Trophoblast cell (in vitro differentiated cells and primary cell): ENCODE data around the gene LAMA2.
A peak's percentile ranks its signal among the peaks of the same experiment; 100 is the strongest.

Experiments
- DNase-seq, 2 donors: peaks; one replicate each; pipeline ENCODE4 v3.0.0-alpha.2; 2016
- H2AFZ ChIP-seq: 2 replicates; pipeline ENCODE4 v1.6.1; 2013; ENCODE audit warnings: low read length, moderate library complexity, mild to moderate bottlenecking; ENCODE audit not compliant: insufficient read depth, poor library complexity
- H2AK5ac ChIP-seq: 2 replicates; pipeline ENCODE4 v1.6.1; 2013; ENCODE audit warnings: mild to moderate bottlenecking, low read length
- H2BK120ac ChIP-seq: 2 replicates; pipeline ENCODE4 v1.6.1; 2013; ENCODE audit warnings: low read length, mild to moderate bottlenecking, moderate library complexity; ENCODE audit not compliant: insufficient read depth, poor library complexity
- H2BK12ac ChIP-seq: 2 replicates; pipeline ENCODE4 v1.6.1; 2013; ENCODE audit warnings: mild to moderate bottlenecking, low read length, moderate library complexity
- H2BK5ac ChIP-seq: 2 replicates; pipeline ENCODE4 v1.6.1; 2013; ENCODE audit warnings: low read length, low read depth, moderate library complexity, mild to moderate bottlenecking; ENCODE audit not compliant: poor library complexity
- H3K14ac ChIP-seq: 2 replicates; pipeline ENCODE4 v1.6.1; 2013; ENCODE audit warnings: mild to moderate bottlenecking, low read length
- H3K18ac ChIP-seq: 2 replicates; pipeline ENCODE4 v1.6.1; 2013; ENCODE audit warnings: mild to moderate bottlenecking, low read length
- H3K23ac ChIP-seq: 2 replicates; pipeline ENCODE4 v1.6.1; 2013; ENCODE audit warnings: low read length
- H3K27ac ChIP-seq: 2 replicates; pipeline ENCODE4 v1.5.1; 2013; ENCODE audit warnings: low read depth, mild to moderate bottlenecking, inconsistent platforms, low read length, moderate library complexity
- H3K27me3 ChIP-seq: 2 replicates; pipeline ENCODE4 v1.6.1; 2013; ENCODE audit warnings: inconsistent platforms, mild to moderate bottlenecking, low read length, moderate library complexity; ENCODE audit not compliant: insufficient read depth
- H3K36me3 ChIP-seq, 2 experiments: 1 replicate in 1 of 2; 2 replicates in 1 of 2; pipeline ENCODE4 v1.6.1; 2013; ENCODE audit warnings: low read length in 2 of 2, mild to moderate bottlenecking in 2 of 2, moderate library complexity in 1 of 2; ENCODE audit not compliant: insufficient read depth in 2 of 2, control insufficient read depth in 1 of 2
- H3K4ac ChIP-seq: 2 replicates; pipeline ENCODE4 v1.6.1; 2013; ENCODE audit warnings: low read depth, mild to moderate bottlenecking, low read length, moderate library complexity
- H3K4me1 ChIP-seq, 2 experiments: 1 replicate in 1 of 2; 2 replicates in 1 of 2; pipeline ENCODE4 v1.6.1; 2013; ENCODE audit warnings: low read length in 2 of 2, mild to moderate bottlenecking in 2 of 2, moderate library complexity in 1 of 2; ENCODE audit not compliant: insufficient read depth in 2 of 2, control insufficient read depth in 1 of 2
- H3K4me2 ChIP-seq: 2 replicates; pipeline ENCODE4 v1.6.1; 2013; ENCODE audit warnings: inconsistent platforms, mild to moderate bottlenecking, low read length, moderate library complexity
- H3K4me3 ChIP-seq: 2 replicates; pipeline ENCODE4 v1.5.1; 2013; ENCODE audit warnings: mild to moderate bottlenecking, low read depth, low read length, inconsistent platforms
- H3K79me1 ChIP-seq: one replicate; pipeline ENCODE4 v1.6.1; 2013; ENCODE audit warnings: low read length
- H3K79me2 ChIP-seq: 2 replicates; pipeline ENCODE4 v1.6.1; 2013; ENCODE audit warnings: low read length, mild to moderate bottlenecking; ENCODE audit not compliant: control insufficient read depth, insufficient read depth, poor library complexity
- H3K9ac ChIP-seq: 2 replicates; pipeline ENCODE4 v1.6.1; 2013; ENCODE audit warnings: mild to moderate bottlenecking, low read length
- H3K9me3 ChIP-seq: 2 replicates; pipeline ENCODE4 v1.6.1; 2013; ENCODE audit warnings: low read depth, mild to moderate bottlenecking, control low read depth, inconsistent platforms, low read length; ENCODE audit not compliant: insufficient read depth
- H4K12ac ChIP-seq: 2 replicates; pipeline ENCODE4 v1.6.1; 2013; ENCODE audit warnings: low read depth, mild to moderate bottlenecking, low read length, moderate library complexity
- H4K8ac ChIP-seq: 2 replicates; pipeline ENCODE4 v1.6.1; 2013; ENCODE audit warnings: low read depth, mild to moderate bottlenecking, low read length, moderate library complexity
- H4K91ac ChIP-seq: one replicate; pipeline ENCODE4 v1.6.1; 2013; ENCODE audit warnings: low read depth, mild to moderate bottlenecking, low read length, moderate library complexity
- WGBS: extraction: QIAGEN DNeasy Blood & Tissue Kit; methylation state at CpG from one replicate; pipeline ENCODE4 v1.1.7; 2013; ENCODE audit warnings: missing lambda C conversion rate; ENCODE audit not compliant: insufficient read length, insufficient coverage; ENCODE audit errors: extremely low coverage; 5-methylcytosine and 5-hydroxymethylcytosine counted together

The LAMA2 gene

GRCh38 chr6:129493354-129493902, 610.5 kb downstream of the LAMA2 start:
- no peak overlapping the region for H3K9ac ChIP-seq
- no peak overlapping the region for H3K18ac ChIP-seq
- peak overlapping the region; percentile 72 for H2BK120ac ChIP-seq
- no peak overlapping the region for H3K27ac ChIP-seq
- H3K79me1 ChIP-seq: peaks cover 10% of the 10 kb centered on the region
- no peak overlapping the region for H3K4ac ChIP-seq
- H2BK5ac ChIP-seq: peak overlapping the region; percentile 63
- H3K79me2 ChIP-seq: no peaks in the 10 kb centered on the region
- H3K9me3 ChIP-seq: no peaks in the 10 kb centered on the region
- no peak overlapping the region for H4K12ac ChIP-seq
- no peak overlapping the region for H4K8ac ChIP-seq
- H3K14ac ChIP-seq: no peak overlapping the region
- no peaks in the 10 kb centered on the region for H3K36me3 ChIP-seq
- peak overlapping the region; percentile 47 for H4K91ac ChIP-seq
- H3K27me3 ChIP-seq: no peaks in the 10 kb centered on the region
- WGBS: no CpG with 5 or more reads among the region's 6 CpGs
- no peak overlapping the region for H3K4me2 ChIP-seq
- H2BK12ac ChIP-seq: peak overlapping the region; percentile 80
- no peak overlapping the region for H3K4me3 ChIP-seq
- DNase-seq: peak; percentile 43 to 75
- peak overlapping the region; percentile 29 for H2AK5ac ChIP-seq
- H3K4me1 ChIP-seq: peaks cover 6 to 9% of the 10 kb centered on the region in 2 experiments
- no peak overlapping the region for H2AFZ ChIP-seq
- H3K23ac ChIP-seq: no peak overlapping the region

GRCh38 chr6:129494099-129494498, 611.2 kb downstream of the LAMA2 start:
- Histone ChIP-seq H3K27ac (no peak overlapping the region), H2AK5ac (no peak overlapping the region), H3K9ac (no peak overlapping the region), H3K4ac (no peak overlapping the region), H3K14ac (no peak overlapping the region), H3K79me1 (peaks cover 10% of the 10 kb centered on the region), H2BK120ac (no peak overlapping the region), H3K79me2 (no peaks in the 10 kb centered on the region), H3K4me3 (no peak overlapping the region), H4K8ac (no peak overlapping the region), H3K9me3 (no peaks in the 10 kb centered on the region), H2BK12ac (no peak overlapping the region), H3K27me3 (no peaks in the 10 kb centered on the region), H4K12ac (no peak overlapping the region), H2AFZ (no peak overlapping the region), H3K4me1 (peaks cover 6 to 9% of the 10 kb centered on the region in 2 experiments), H3K23ac (no peak overlapping the region), H3K4me2 (no peak overlapping the region), H3K36me3 (no peaks in the 10 kb centered on the region), H2BK5ac (no peak overlapping the region), H3K18ac (no peak overlapping the region), H4K91ac (no peak overlapping the region)
- DNase-seq: peak; percentile 81 to 95
- no CpG with 5 or more reads among the region's 2 CpGs for WGBS

GRCh38 chr6:129494586-129494985, 611.6 kb downstream of the LAMA2 start:
- DNase-seq: peak in 1 of 2 donors; percentile 71
- no peak overlapping the region for H3K4ac ChIP-seq
- H3K9me3 ChIP-seq: no peaks in the 10 kb centered on the region
- no peak overlapping the region for H3K23ac ChIP-seq
- H3K4me2 ChIP-seq: no peak overlapping the region
- H3K79me1 ChIP-seq: peaks cover 12% of the 10 kb centered on the region
- H3K4me3 ChIP-seq: no peak overlapping the region
- H2BK5ac ChIP-seq: no peak overlapping the region
- no peak overlapping the region for H3K27ac ChIP-seq
- no peak overlapping the region for H2AK5ac ChIP-seq
- H3K4me1 ChIP-seq: peaks cover 4 to 11% of the 10 kb centered on the region in 2 experiments
- no peak overlapping the region for H3K14ac ChIP-seq
- no peak overlapping the region for H4K8ac ChIP-seq
- no peak overlapping the region for H3K18ac ChIP-seq
- no peak overlapping the region for H2BK120ac ChIP-seq
- H4K12ac ChIP-seq: no peak overlapping the region
- H2BK12ac ChIP-seq: no peak overlapping the region
- H3K27me3 ChIP-seq: no peaks in the 10 kb centered on the region
- no peaks in the 10 kb centered on the region for H3K36me3 ChIP-seq
- H4K91ac ChIP-seq: no peak overlapping the region
- no peaks in the 10 kb centered on the region for H3K79me2 ChIP-seq
- no peak overlapping the region for H3K9ac ChIP-seq
- H2AFZ ChIP-seq: no peak overlapping the region

GRCh38 chr6:129495652-129496051, 612.7 kb downstream of the LAMA2 start:
- Histone ChIP-seq H3K79me1 (peaks cover 10% of the 10 kb centered on the region), H3K4ac (no peak overlapping the region), H3K23ac (no peak overlapping the region), H2BK120ac (no peak overlapping the region), H2BK12ac (no peak overlapping the region), H3K18ac (no peak overlapping the region), H3K27ac (no peak overlapping the region), H4K8ac (no peak overlapping the region), H2BK5ac (no peak overlapping the region), H3K4me3 (no peak overlapping the region), H3K4me2 (no peak overlapping the region), H4K12ac (no peak overlapping the region), H4K91ac (no peak overlapping the region), H3K79me2 (no peaks in the 10 kb centered on the region), H2AFZ (no peak overlapping the region), H3K9ac (no peak overlapping the region), H2AK5ac (no peak overlapping the region), H3K14ac (no peak overlapping the region), H3K27me3 (no peaks in the 10 kb centered on the region), H3K36me3 (no peaks in the 10 kb centered on the region), H3K9me3 (no peaks in the 10 kb centered on the region), H3K4me1 (peaks cover 4 to 8% of the 10 kb centered on the region in 2 experiments)
- DNase-seq: no peak
- no CpG with 5 or more reads among the region's 2 CpGs for WGBS
